ENCODE measurements around the gene DCAKD. TPM values are rescaled to one million over a fixed set of nuclear protein-coding genes. Genes with fewer than 3 reads are reported as not detected.
A peak's percentile ranks its signal among the peaks of the same experiment; 100 is the strongest.

Gene DCAKD
- total RNA-seq, 1 experiment from 2014 or later = 15.1 TPM

DNA sequence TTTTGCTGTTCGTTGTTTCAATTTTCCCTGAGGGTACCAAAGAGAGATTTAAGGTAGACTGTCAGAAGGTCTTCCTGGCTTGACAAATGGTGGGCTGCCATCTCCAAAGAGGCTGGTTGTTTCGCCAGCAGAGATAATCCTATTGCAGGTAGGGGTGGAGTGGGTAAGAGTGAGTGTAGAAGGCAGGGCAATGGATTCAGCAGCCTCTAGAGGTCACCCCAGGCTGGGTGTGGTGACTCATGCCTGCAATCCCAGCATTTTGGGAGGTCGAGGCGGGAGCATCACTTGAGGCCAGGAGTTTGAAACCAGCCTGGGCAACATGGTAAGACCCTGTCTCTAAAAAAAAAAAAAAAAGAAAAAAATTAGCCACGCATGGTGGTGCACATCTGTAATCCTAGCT lies 34.6 kb downstream of the DCAKD start:
- Mint-ChIP-seq H3K4me1 (ENCODE audit: low read depth, unreplicated experiment) (peaks cover 17% of the 10 kb centered on the region), H3K4me3 (ENCODE audit: unreplicated experiment) (no peak overlapping the region), H3K36me3 (ENCODE audit: insufficient read depth, unreplicated experiment) (peaks cover 12% of the 10 kb centered on the region), H3K27ac (ENCODE audit: unreplicated experiment) (no peak overlapping the region), H3K27me3 (ENCODE audit: insufficient read depth, unreplicated experiment) (peaks cover 6% of the 10 kb centered on the region), H3K9me3 (ENCODE audit: unreplicated experiment) (no peaks in the 10 kb centered on the region)
- TF ChIP-seq, protein P1, sequence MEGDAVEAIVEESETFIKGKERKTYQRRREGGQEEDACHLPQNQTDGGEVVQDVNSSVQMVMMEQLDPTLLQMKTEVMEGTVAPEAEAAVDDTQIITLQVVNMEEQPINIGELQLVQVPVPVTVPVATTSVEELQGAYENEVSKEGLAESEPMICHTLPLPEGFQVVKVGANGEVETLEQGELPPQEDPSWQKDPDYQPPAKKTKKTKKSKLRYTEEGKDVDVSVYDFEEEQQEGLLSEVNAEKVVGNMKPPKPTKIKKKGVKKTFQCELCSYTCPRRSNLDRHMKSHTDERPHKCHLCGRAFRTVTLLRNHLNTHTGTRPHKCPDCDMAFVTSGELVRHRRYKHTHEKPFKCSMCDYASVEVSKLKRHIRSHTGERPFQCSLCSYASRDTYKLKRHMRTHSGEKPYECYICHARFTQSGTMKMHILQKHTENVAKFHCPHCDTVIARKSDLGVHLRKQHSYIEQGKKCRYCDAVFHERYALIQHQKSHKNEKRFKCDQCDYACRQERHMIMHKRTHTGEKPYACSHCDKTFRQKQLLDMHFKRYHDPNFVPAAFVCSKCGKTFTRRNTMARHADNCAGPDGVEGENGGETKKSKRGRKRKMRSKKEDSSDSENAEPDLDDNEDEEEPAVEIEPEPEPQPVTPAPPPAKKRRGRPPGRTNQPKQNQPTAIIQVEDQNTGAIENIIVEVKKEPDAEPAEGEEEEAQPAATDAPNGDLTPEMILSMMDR (IDR thresholded peaks at IDR 0.05; ENCODE audit: insufficient read depth in 1 of 2, low read depth in 1 of 2, low read length in 1 of 2, severe bottlenecking in 1 of 2, unreplicated experiment in 1 of 2) = peak in 1 of 2 experiments; percentile 56
- no peaks in the 10 kb centered on the region for H3K9me3 ChIP-seq
- POLR2A ChIA-PET = no interaction called here
- no TSS peak for BruUV-seq (replicated peaks)
- peaks cover 18% of the 10 kb centered on the region for H3K4me1 ChIP-seq
- CTCF ChIA-PET = interaction anchor here (0.6 to 1.0 kb wide), 6 partner anchors 18 to 97 kb away, joined by 3 to 7 read pairs (median 3); partner anchors contain the start of genes C1QL1 and DCAKD
- no peaks in the 10 kb centered on the region for H3K27me3 ChIP-seq (replicated peaks; ENCODE audit: control insufficient read depth, insufficient read depth, low read length)
- DNase-seq = peak in 1 of 2 experiments; percentile 37
- intact Hi-C loops (cut with micrococcal nuclease; ENCODE audit: unreplicated experiment) = no loop called here
- H3K36me3 ChIP-seq (ENCODE audit: control insufficient read depth, insufficient read depth, low read length) = no peaks in the 10 kb centered on the region
- no peak overlapping the region for H3K4me3 ChIP-seq (ENCODE audit: low read depth, low read length)

DNA sequence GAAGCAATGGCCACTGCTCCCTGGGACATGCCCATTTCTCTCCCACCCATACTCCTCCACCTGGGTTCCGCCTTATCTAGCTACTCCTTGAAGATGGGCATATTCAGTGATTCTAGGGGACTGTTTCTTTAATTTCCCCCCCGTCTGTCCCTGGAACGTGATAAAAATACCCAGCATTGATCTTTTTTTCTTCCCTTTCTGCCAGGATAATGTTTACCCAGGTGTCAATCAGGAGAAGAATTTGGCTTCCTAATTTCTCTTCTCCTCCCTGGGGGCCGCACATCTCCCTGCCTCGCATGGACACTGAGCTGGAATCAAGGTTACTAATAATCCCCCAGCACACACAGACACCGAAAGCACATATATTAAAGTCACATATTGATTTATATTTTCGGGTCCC lies 35.2 kb downstream of the DCAKD start:
- Mint-ChIP-seq H3K27me3 (ENCODE audit: insufficient read depth, unreplicated experiment) (peaks cover 6% of the 10 kb centered on the region), H3K4me1 (ENCODE audit: low read depth, unreplicated experiment) (peaks cover 13% of the 10 kb centered on the region), H3K36me3 (ENCODE audit: insufficient read depth, unreplicated experiment) (peaks cover 7% of the 10 kb centered on the region), H3K9me3 (ENCODE audit: unreplicated experiment) (no peaks in the 10 kb centered on the region), H3K27ac (ENCODE audit: unreplicated experiment) (no peak overlapping the region), H3K4me3 (ENCODE audit: unreplicated experiment) (no peak overlapping the region)
- Histone ChIP-seq H3K36me3 (ENCODE audit: control insufficient read depth, insufficient read depth, low read length) (no peaks in the 10 kb centered on the region), H3K4me3 (ENCODE audit: low read depth, low read length) (no peak overlapping the region), H3K27me3 (replicated peaks; ENCODE audit: control insufficient read depth, insufficient read depth, low read length) (no peaks in the 10 kb centered on the region), H3K9me3 (no peaks in the 10 kb centered on the region), H3K4me1 (peaks cover 14% of the 10 kb centered on the region)
- no peak for DNase-seq
- no TSS peak for BruUV-seq (replicated peaks)
- intact Hi-C loops (cut with micrococcal nuclease; ENCODE audit: unreplicated experiment) = no loop called here
- TF ChIP-seq, protein P1 (IDR thresholded peaks at IDR 0.05; ENCODE audit: insufficient read depth in 1 of 2, low read depth in 1 of 2, low read length in 1 of 2, severe bottlenecking in 1 of 2, unreplicated experiment in 1 of 2) = no peak
- POLR2A ChIA-PET = no interaction called here
- CTCF ChIA-PET = interaction anchor here (0.6 kb wide), 1 partner anchor 35 kb away, joined by 3 read pairs; the partner anchor contains the start of gene DCAKD

- H3K27ac Mint-ChIP-seq (ENCODE audit: unreplicated experiment) = no peak overlapping the region
These were observed 38.1 kb downstream of the DCAKD start for GRCh38 chr17:45013021-45013997.

More at GRCh38 chr17:45013021-45013997, 38.1 kb downstream of the DCAKD start:
- H3K36me3 ChIP-seq (ENCODE audit: control insufficient read depth, insufficient read depth, low read length) = no peaks in the 10 kb centered on the region
- H3K4me3 Mint-ChIP-seq (ENCODE audit: unreplicated experiment) = no peak overlapping the region
- no TSS peak for BruUV-seq (replicated peaks)
- TF ChIP-seq, protein P1 (IDR thresholded peaks at IDR 0.05; ENCODE audit: insufficient read depth in 1 of 2, low read depth in 1 of 2, low read length in 1 of 2, severe bottlenecking in 1 of 2, unreplicated experiment in 1 of 2) = no peak
- H3K4me1 Mint-ChIP-seq (ENCODE audit: low read depth, unreplicated experiment) = no peaks in the 10 kb centered on the region
- H3K27me3 Mint-ChIP-seq (ENCODE audit: insufficient read depth, unreplicated experiment) = no peaks in the 10 kb centered on the region
- H3K36me3 Mint-ChIP-seq (ENCODE audit: insufficient read depth, unreplicated experiment) = no peaks in the 10 kb centered on the region
- peaks cover under 1% of the 10 kb centered on the region; the same call in 1 of the 2 replicates for H3K4me1 ChIP-seq
- no peaks in the 10 kb centered on the region for H3K9me3 ChIP-seq
- no peaks in the 10 kb centered on the region for H3K27me3 ChIP-seq (replicated peaks; ENCODE audit: control insufficient read depth, insufficient read depth, low read length)
- no peak for DNase-seq
- H3K4me3 ChIP-seq (ENCODE audit: low read depth, low read length) = no peak overlapping the region
- ChIA-PET CTCF (interaction anchor here (1.4 to 1.6 kb wide), 2 partner anchors 93 to 122 kb away, joined by 3 to 5 read pairs; partner anchors contain the start of gene ACBD4), POLR2A (no interaction called here)
- H3K9me3 Mint-ChIP-seq (ENCODE audit: unreplicated experiment) = no peaks in the 10 kb centered on the region
- intact Hi-C loops (cut with micrococcal nuclease; ENCODE audit: unreplicated experiment) = no loop called here

Measured in Caco-2 (cell line).